Adrenal gland (tissue), 5 donors: Measurements from ENCODE around the gene YWHAQ.

ENCODE experiments used
- POLR2A ChIP-seq, 2 donors: fragments of 450-650 bp; IDR thresholded peaks; one replicate each; pipeline ENCODE4 v1.6.1; 2017; ENCODE audit warnings: antibody characterized with exemption in 2 of 2, mild to moderate bottlenecking in 2 of 2, moderate library complexity in 1 of 2
- TF ChIP-seq, protein P1 (sequence below), 6 experiments: fragments of 450-650 bp in 4 of 6; fragments of 200-600 bp in 2 of 6; sonication (generic) in 1 of 6; IDR thresholded peaks; 1 replicate in 5 of 6; 2 replicates in 1 of 6; pipeline versions ENCODE4 v1.5.1 to v1.8.0; 2016 to 2021; ENCODE audit warnings: antibody characterized with exemption in 6 of 6, mild to moderate bottlenecking in 2 of 6, moderate library complexity in 1 of 6
- donor health status: DM: no; HTN: no; CAD: no.

GRCh38 chr2:9644603-9645002, 13.8 kb upstream of the YWHAQ start:
- TF ChIP-seq, protein P1, sequence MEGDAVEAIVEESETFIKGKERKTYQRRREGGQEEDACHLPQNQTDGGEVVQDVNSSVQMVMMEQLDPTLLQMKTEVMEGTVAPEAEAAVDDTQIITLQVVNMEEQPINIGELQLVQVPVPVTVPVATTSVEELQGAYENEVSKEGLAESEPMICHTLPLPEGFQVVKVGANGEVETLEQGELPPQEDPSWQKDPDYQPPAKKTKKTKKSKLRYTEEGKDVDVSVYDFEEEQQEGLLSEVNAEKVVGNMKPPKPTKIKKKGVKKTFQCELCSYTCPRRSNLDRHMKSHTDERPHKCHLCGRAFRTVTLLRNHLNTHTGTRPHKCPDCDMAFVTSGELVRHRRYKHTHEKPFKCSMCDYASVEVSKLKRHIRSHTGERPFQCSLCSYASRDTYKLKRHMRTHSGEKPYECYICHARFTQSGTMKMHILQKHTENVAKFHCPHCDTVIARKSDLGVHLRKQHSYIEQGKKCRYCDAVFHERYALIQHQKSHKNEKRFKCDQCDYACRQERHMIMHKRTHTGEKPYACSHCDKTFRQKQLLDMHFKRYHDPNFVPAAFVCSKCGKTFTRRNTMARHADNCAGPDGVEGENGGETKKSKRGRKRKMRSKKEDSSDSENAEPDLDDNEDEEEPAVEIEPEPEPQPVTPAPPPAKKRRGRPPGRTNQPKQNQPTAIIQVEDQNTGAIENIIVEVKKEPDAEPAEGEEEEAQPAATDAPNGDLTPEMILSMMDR (IDR thresholded peaks at IDR 0.05): no peak
- no peak for TF ChIP-seq POLR2A (IDR thresholded peaks at IDR 0.05)
